ENCODE results near the gene ARSG.

- no peak for TF ChIP-seq CTCF (conservative IDR thresholded peaks at IDR 0.05; ENCODE audit: low read length)
- no peak for TF ChIP-seq EZH2phosphoT487 (IDR thresholded peaks at IDR 0.05; ENCODE audit: borderline replicate concordance, low read depth, low read length)
Observed at GRCh38 chr17:68457168-68457538, 165.9 kb downstream of the ARSG start, which contains the start of gene WIPI1.
